Mesothelial cell of epicardium (in vitro differentiated cells): ENCODE data around the gene MAT2A. TPM values are rescaled to one million over a fixed set of nuclear protein-coding genes. Genes with fewer than 3 reads are reported as not detected.

Experiments
- DNase-seq, 2 experiments: peaks; one replicate each; pipeline ENCODE4 v3.0.0; 2021; ENCODE audit warnings: low spot score in 2 of 2; ENCODE audit not compliant: unreplicated experiment in 2 of 2
- H3K27ac Mint-ChIP-seq: 2 replicates; pipeline ENCODE4 v1.8.0; 2021; ENCODE audit warnings: mixed read lengths
- H3K27me3 Mint-ChIP-seq: 2 replicates; pipeline ENCODE4 v1.8.0; 2021; ENCODE audit warnings: low read depth, mixed read lengths
- H3K36me3 Mint-ChIP-seq: 2 replicates; pipeline ENCODE4 v1.8.0; 2021; ENCODE audit warnings: mixed read lengths
- H3K4me1 Mint-ChIP-seq: 2 replicates; pipeline ENCODE4 v1.8.0; 2021; ENCODE audit warnings: mixed read lengths
- H3K4me3 Mint-ChIP-seq: 2 replicates; pipeline ENCODE4 v1.8.0; 2021; ENCODE audit warnings: mild to moderate bottlenecking, moderate library complexity, mixed read lengths
- H3K9me3 Mint-ChIP-seq: 2 replicates; pipeline ENCODE4 v1.8.0; 2021; ENCODE audit warnings: mixed read lengths
- CTCF ChIP-seq: fragments of 200-600 bp; sonication (generic); IDR thresholded peaks from one replicate; pipeline ENCODE4 v1.5.0; 2021; ENCODE audit warnings: antibody characterized with exemption; ENCODE audit not compliant: unreplicated experiment
- total RNA-seq: library from RNA; stranded (reverse); gene quantifications from 3 replicates; pipeline ENCODE4 v1.2.1, GENCODE V29; 2021

MAT2A gene
- total RNA-seq, 1 donor from 2014 or later = 274 TPM

- TF ChIP-seq CTCF = no peak
- Mint-ChIP-seq H3K4me3 (no peak overlapping the region), H3K4me1 (peaks cover 29% of the 10 kb centered on the region), H3K36me3 (peaks cover 7% of the 10 kb centered on the region), H3K27ac (no peak overlapping the region), H3K27me3 (no peaks in the 10 kb centered on the region), H3K9me3 (no peaks in the 10 kb centered on the region)
- no peak for DNase-seq
These were observed 43.5 kb downstream of the MAT2A start for GRCh38 chr2:85582492-85582891.

- no peak for DNase-seq
- no peak overlapping the region for H3K27ac Mint-ChIP-seq
- H3K27me3 Mint-ChIP-seq = no peaks in the 10 kb centered on the region
- peaks cover 7% of the 10 kb centered on the region for H3K36me3 Mint-ChIP-seq
- no peaks in the 10 kb centered on the region for H3K9me3 Mint-ChIP-seq
- H3K4me1 Mint-ChIP-seq = peaks cover 16% of the 10 kb centered on the region
- TF ChIP-seq CTCF = no peak
- H3K4me3 Mint-ChIP-seq = no peak overlapping the region
These were observed 44.8 kb downstream of the MAT2A start for GRCh38 chr2:85583667-85584353.

DNA sequence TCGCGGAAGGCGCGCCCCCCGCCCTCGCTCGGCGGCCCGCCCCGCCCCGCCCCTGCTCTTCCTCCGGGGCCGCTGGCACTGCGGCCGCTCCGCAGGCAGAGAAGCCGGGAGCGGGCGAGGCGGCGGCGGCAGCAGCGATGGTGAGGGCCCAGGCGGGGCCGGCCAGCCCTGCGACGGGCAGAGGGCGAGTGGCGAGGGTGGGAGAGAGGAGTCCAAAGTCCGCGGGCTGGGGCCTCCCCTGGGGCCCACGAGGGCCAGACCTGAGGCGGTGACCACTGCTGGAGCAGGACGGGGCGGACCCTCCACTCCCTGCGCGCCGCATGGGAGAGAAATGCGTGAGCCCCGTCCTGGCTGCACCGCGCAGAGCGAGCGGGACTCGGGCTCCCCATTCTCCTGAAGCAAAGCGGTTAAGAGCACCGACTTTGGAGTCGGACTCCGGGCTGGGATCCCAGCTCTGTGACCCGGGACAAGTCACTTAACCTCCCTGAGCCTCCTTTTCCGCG, 45.4 kb downstream of the MAT2A start, which contains the start of gene VAMP5:
Gene VAMP5 (plus strand): TSS at position 78 of the 503 bp plus-strand sequence. CDS start 60 bp downstream, at position 138.
- no peak within 1 kb of the TSS for H3K4me3 Mint-ChIP-seq
- no peaks in the 10 kb centered on the region for H3K9me3 Mint-ChIP-seq
- peaks cover 7% of the 10 kb centered on the region for H3K36me3 Mint-ChIP-seq
- H3K4me1 Mint-ChIP-seq = peaks cover 10% of the 10 kb centered on the region
- no peak for TF ChIP-seq CTCF
- no peak within 1 kb of the TSS for H3K27ac Mint-ChIP-seq
- H3K27me3 Mint-ChIP-seq = no peaks in the 10 kb centered on the region
- no peak for DNase-seq

- Mint-ChIP-seq H3K27me3 (no peaks in the 10 kb centered on the region), H3K36me3 (peaks cover 7% of the 10 kb centered on the region), H3K27ac (no peak overlapping the region), H3K9me3 (no peaks in the 10 kb centered on the region), H3K4me3 (no peak overlapping the region), H3K4me1 (peaks cover 5% of the 10 kb centered on the region)
- TF ChIP-seq CTCF = no peak
- no peak for DNase-seq
These were observed 46.2 kb downstream of the MAT2A start for GRCh38 chr2:85584857-85585780.

DNA sequence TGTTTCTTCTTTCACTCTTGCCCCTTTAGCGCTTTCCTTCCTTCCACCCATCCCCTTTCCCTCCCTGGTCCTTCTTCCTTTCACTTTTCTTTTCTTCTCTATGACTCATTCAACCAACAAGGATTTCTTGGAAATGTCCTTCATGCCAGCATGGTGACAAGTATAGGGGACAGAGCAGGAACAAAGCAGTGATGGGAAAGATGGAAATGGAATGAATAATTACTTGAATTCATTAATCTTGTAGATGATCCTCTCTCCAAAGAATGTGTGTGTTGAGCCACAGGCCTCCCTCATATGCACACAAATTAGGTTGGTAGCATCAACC, 46.8 kb downstream of the MAT2A start:
- peaks cover 3% of the 10 kb centered on the region for H3K4me1 Mint-ChIP-seq
- no peak overlapping the region for H3K4me3 Mint-ChIP-seq
- H3K36me3 Mint-ChIP-seq = peaks cover 4% of the 10 kb centered on the region
- no peak for DNase-seq
- no peaks in the 10 kb centered on the region for H3K27me3 Mint-ChIP-seq
- no peak for TF ChIP-seq CTCF
- no peaks in the 10 kb centered on the region for H3K9me3 Mint-ChIP-seq
- H3K27ac Mint-ChIP-seq = no peak overlapping the region
